Nephron progenitor cell (in vitro differentiated cells): Measurements from ENCODE around the gene ECM1.
A peak's percentile ranks its signal among the peaks of the same experiment; 100 is the strongest.

Experiments
- DNase-seq: peaks from one replicate; pipeline ENCODE4 v3.0.0; 2021
- H3K27ac Mint-ChIP-seq: 2 replicates; pipeline ENCODE4 v1.8.0; 2021; ENCODE audit warnings: mild to moderate bottlenecking, moderate library complexity, mixed read lengths
- H3K27me3 Mint-ChIP-seq: 2 replicates; pipeline ENCODE4 v1.8.0; 2021; ENCODE audit warnings: mild to moderate bottlenecking, low read depth, mixed read lengths; ENCODE audit not compliant: poor library complexity
- H3K36me3 Mint-ChIP-seq: 2 replicates; pipeline ENCODE4 v1.8.0; 2021; ENCODE audit warnings: low read depth, mixed read lengths
- H3K4me1 Mint-ChIP-seq: 2 replicates; pipeline ENCODE4 v1.8.0; 2021; ENCODE audit warnings: mixed read lengths
- H3K4me3 Mint-ChIP-seq: 2 replicates; pipeline ENCODE4 v1.8.0; 2021; ENCODE audit warnings: mild to moderate bottlenecking, moderate library complexity, mixed read lengths
- H3K9me3 Mint-ChIP-seq: 2 replicates; pipeline ENCODE4 v1.8.0; 2021; ENCODE audit warnings: mild to moderate bottlenecking, moderate library complexity, mixed read lengths
- TF ChIP-seq, protein P1 (sequence below): fragments of 200-600 bp; sonication (generic); IDR thresholded peaks from 2 replicates; pipeline ENCODE4 v1.5.0; 2021; ENCODE audit warnings: antibody characterized with exemption

ECM1 gene

DNA sequence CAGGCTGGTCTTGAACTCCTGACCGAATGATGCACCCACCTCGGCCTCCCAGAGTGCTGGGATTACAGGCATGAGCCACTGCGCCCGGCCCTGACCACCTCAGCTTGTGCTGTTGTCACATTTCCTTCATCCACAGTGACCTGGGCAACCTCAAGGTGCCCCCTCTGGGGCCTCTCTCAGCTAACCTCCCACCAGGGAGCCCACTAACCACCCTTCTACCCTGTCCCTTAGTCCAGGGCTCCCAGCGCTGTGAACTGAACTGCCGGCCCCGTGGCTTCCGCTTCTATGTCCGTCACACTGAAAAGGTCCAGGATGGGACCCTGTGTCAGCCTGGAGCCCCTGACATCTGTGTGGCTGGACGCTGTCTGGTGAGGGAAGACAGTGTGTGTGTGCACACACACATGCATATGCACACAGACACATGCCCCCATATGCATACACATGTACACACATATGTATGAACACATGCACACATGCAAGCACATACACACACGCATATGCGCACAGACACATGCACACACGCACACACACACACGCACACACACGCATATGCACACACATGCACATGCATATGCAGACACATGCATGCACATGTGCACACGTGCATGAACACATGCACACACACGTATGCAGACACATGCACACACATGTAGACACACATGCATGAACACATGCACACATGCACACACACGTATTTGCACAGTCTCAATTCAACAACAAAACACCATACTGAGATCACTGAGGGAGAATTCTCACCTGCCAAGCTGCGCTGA is 47.5 kb downstream of the ECM1 start:
- H3K27me3 Mint-ChIP-seq = peaks cover 11% of the 10 kb centered on the region
- peaks cover 73% of the 10 kb centered on the region for H3K4me1 Mint-ChIP-seq
- no peak for DNase-seq
- H3K36me3 Mint-ChIP-seq = no peaks in the 10 kb centered on the region
- H3K4me3 Mint-ChIP-seq = no peak overlapping the region
- peak overlapping the region; percentile 87 for H3K27ac Mint-ChIP-seq
- TF ChIP-seq, protein P1, sequence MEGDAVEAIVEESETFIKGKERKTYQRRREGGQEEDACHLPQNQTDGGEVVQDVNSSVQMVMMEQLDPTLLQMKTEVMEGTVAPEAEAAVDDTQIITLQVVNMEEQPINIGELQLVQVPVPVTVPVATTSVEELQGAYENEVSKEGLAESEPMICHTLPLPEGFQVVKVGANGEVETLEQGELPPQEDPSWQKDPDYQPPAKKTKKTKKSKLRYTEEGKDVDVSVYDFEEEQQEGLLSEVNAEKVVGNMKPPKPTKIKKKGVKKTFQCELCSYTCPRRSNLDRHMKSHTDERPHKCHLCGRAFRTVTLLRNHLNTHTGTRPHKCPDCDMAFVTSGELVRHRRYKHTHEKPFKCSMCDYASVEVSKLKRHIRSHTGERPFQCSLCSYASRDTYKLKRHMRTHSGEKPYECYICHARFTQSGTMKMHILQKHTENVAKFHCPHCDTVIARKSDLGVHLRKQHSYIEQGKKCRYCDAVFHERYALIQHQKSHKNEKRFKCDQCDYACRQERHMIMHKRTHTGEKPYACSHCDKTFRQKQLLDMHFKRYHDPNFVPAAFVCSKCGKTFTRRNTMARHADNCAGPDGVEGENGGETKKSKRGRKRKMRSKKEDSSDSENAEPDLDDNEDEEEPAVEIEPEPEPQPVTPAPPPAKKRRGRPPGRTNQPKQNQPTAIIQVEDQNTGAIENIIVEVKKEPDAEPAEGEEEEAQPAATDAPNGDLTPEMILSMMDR = no peak
- no peaks in the 10 kb centered on the region for H3K9me3 Mint-ChIP-seq

DNA sequence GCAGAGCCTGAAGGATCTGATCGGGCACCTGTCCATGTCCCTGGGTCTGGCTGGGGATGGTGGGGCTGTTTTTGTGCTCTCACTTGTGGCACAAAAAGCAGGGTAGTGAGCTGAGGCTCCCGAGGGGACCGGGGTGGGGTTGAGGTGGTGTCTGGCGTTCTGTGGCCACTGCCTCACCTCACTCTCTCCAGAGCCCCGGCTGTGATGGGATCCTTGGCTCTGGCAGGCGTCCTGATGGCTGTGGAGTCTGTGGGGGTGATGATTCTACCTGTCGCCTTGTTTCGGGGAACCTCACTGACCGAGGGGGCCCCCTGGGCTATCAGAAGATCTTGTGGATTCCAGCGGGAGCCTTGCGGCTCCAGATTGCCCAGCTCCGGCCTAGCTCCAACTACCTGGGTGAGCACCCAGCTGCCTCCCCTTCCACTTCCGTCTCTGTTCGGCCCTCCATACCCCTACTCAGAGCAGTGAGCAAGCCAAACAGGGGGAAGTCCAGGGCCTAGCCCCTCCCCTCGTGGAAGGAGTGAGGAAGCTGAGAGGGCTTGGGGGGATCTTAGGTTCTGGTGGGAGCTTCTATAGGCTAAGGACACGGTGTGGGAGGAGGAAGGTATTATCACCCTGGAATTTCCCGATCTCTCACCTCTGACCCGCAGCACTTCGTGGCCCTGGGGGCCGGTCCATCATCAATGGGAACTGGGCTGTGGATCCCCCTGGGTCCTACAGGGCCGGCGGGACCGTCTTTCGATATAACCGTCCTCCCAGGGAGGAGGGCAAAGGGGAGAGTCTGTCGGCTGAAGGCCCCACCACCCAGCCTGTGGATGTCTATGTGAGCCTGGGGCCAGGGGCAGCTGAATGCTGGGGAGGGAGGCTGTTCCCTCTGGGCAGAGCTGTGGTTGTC is 48.3 kb downstream of the ECM1 start:
- no peak for DNase-seq
- Mint-ChIP-seq H3K9me3 (no peaks in the 10 kb centered on the region), H3K27ac (no peak overlapping the region), H3K4me3 (no peak overlapping the region), H3K36me3 (no peaks in the 10 kb centered on the region), H3K4me1 (peaks cover 73% of the 10 kb centered on the region), H3K27me3 (peaks cover 7% of the 10 kb centered on the region)
- TF ChIP-seq, protein P1 = no peak

DNA sequence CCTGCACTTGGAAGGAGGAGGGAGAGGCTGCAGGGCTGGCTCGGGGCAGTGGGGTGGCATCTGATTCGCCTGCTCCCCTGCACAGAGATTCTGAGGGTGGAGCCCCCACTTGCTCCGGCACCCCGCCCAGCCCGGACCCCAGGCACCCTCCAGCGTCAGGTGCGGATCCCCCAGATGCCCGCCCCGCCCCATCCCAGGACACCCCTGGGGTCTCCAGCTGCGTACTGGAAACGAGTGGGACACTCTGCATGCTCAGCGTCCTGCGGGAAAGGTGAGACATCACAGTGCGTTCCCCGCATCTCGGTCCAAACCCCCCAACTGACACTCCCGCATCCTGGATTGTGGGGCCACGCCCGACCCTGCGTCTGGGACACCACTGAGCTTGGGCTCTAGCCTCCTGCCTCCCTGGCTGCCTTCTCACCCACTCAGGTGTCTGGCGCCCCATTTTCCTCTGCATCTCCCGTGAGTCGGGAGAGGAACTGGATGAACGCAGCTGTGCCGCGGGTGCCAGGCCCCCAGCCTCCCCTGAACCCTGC is 49.2 kb downstream of the ECM1 start:
- TF ChIP-seq, protein P1 = no peak
- no peak overlapping the region for H3K4me3 Mint-ChIP-seq
- H3K4me1 Mint-ChIP-seq = peaks cover 76% of the 10 kb centered on the region
- no peaks in the 10 kb centered on the region for H3K9me3 Mint-ChIP-seq
- no peaks in the 10 kb centered on the region for H3K36me3 Mint-ChIP-seq
- no peak overlapping the region for H3K27ac Mint-ChIP-seq
- peaks cover 2% of the 10 kb centered on the region for H3K27me3 Mint-ChIP-seq
- no peak for DNase-seq

DNA sequence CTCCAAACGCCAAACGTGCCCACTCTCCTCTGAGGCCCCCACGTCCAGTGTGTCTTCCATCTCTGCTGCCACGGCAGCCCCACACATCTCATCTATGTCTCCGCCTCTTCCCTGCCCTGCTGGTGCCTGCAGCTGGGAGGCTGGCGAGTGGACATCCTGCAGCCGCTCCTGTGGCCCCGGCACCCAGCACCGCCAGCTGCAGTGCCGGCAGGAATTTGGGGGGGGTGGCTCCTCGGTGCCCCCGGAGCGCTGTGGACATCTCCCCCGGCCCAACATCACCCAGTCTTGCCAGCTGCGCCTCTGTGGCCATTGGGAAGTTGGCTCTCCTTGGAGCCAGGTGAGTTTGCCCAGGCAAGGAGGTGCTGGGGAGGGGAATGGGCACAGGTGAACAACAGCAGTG is 49.9 kb downstream of the ECM1 start:
- Mint-ChIP-seq H3K27ac (no peak overlapping the region), H3K4me1 (peaks cover 76% of the 10 kb centered on the region), H3K9me3 (no peaks in the 10 kb centered on the region), H3K4me3 (no peak overlapping the region), H3K36me3 (no peaks in the 10 kb centered on the region), H3K27me3 (peaks cover 2% of the 10 kb centered on the region)
- TF ChIP-seq, protein P1 = no peak
- no peak for DNase-seq

DNA sequence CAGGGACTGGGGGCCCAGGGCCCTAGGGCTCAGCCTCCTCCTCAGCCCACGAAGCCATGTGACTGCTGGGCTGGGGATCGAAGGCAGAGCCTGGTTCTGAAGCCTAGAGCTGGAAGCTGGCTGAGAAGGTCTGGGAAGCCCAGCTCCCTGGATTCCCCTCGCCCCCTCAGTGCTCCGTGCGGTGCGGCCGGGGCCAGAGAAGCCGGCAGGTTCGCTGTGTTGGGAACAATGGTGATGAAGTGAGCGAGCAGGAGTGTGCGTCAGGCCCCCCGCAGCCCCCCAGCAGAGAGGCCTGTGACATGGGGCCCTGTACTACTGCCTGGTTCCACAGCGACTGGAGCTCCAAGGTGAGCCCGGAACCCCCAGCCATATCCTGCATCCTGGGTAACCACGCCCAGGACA is 50.4 kb downstream of the ECM1 start:
- H3K4me3 Mint-ChIP-seq = no peak overlapping the region
- TF ChIP-seq, protein P1 = no peak
- H3K4me1 Mint-ChIP-seq = peaks cover 76% of the 10 kb centered on the region
- DNase-seq = no peak
- peaks cover 2% of the 10 kb centered on the region for H3K27me3 Mint-ChIP-seq
- H3K36me3 Mint-ChIP-seq = no peaks in the 10 kb centered on the region
- H3K27ac Mint-ChIP-seq = no peak overlapping the region
- no peaks in the 10 kb centered on the region for H3K9me3 Mint-ChIP-seq
